K562 (cell line): ENCODE data around the gene RASSF3. TPM values are rescaled to one million over a fixed set of nuclear protein-coding genes. Genes with fewer than 3 reads are reported as not detected.

Source experiments
- ARID2 ChIP-seq: fragments of 450-650 bp; IDR thresholded peaks from 2 replicates; pipeline ENCODE4 v1.6.1; 2017; ENCODE audit warnings: antibody characterized with exemption, mild to moderate bottlenecking
- MCM5 ChIP-seq: fragments of 450-650 bp; IDR thresholded peaks from 2 replicates; pipeline ENCODE4 v1.6.1; 2016; ENCODE audit warnings: low read depth
- MECOM ChIP-seq: fragments of 250-450 bp; sonication (Bioruptor Pico); IDR thresholded peaks from 2 replicates; pipeline ENCODE4 v1.8.0; 2022; ENCODE audit warnings: inconsistent platforms
- MED1 ChIP-seq: sonication (generic); formaldehyde crosslinking; IDR thresholded peaks from 2 replicates; pipeline ENCODE4 v1.8.1; 2023; ENCODE audit warnings: missing genetic modification reagents, borderline replicate concordance
- MEF2D ChIP-seq: conservative IDR thresholded peaks from 2 replicates; pipeline ENCODE4 v1.6.1; 2016; ENCODE audit warnings: low read depth, missing genetic modification characterization, missing compliant biosample characterization
- MTA3 ChIP-seq: fragments of 450-650 bp; formaldehyde crosslinking; IDR thresholded peaks from 2 replicates; pipeline ENCODE4 v1.6.1; 2017; ENCODE audit warnings: mild to moderate bottlenecking, borderline replicate concordance
- NFXL1 ChIP-seq: fragments of 450-650 bp; formaldehyde crosslinking; IDR thresholded peaks from 2 replicates; pipeline ENCODE4 v1.4.0; 2021; ENCODE audit warnings: mild to moderate bottlenecking
- NRF1 ChIP-seq, 2 experiments: fragments of 450-650 bp; IDR thresholded peaks in 1 of 2; conservative IDR thresholded peaks in 1 of 2; 2 replicates each; pipeline ENCODE4 v1.6.1; 2014; ENCODE audit warnings: mild to moderate bottlenecking in 2 of 2
- PCBP1 ChIP-seq: fragments of 200-400 bp; formaldehyde crosslinking; IDR thresholded peaks from 2 replicates; pipeline ENCODE4 v1.6.1; 2018; ENCODE audit warnings: mild to moderate bottlenecking, low read depth, low read length; ENCODE audit not compliant: poor library complexity, severe bottlenecking
- PURB ChIP-seq: sonication (generic); formaldehyde crosslinking; IDR thresholded peaks from 2 replicates; pipeline ENCODE4 v1.9.0; 2021; ENCODE audit warnings: low read depth, mild to moderate bottlenecking, missing genetic modification reagents
- RBM15 ChIP-seq: fragments of 200-400 bp; formaldehyde crosslinking; IDR thresholded peaks from 2 replicates; pipeline ENCODE4 v1.6.1; 2018; ENCODE audit warnings: mild to moderate bottlenecking, low read length, moderate library complexity; ENCODE audit not compliant: insufficient read depth
- RBM22 ChIP-seq: fragments of 200-400 bp; formaldehyde crosslinking; IDR thresholded peaks from 2 replicates; pipeline ENCODE4 v1.6.1; 2018; ENCODE audit warnings: low read length, low read depth; ENCODE audit not compliant: poor library complexity, severe bottlenecking
- RFX7 ChIP-seq: fragments of 250-450 bp; sonication (Bioruptor Pico); IDR thresholded peaks from 2 replicates; pipeline ENCODE4 v1.5.1; 2021; ENCODE audit warnings: mild to moderate bottlenecking
- SRSF3 ChIP-seq: fragments of 200-400 bp; formaldehyde crosslinking; IDR thresholded peaks from 2 replicates; pipeline ENCODE4 v1.6.1; 2016; ENCODE audit warnings: mild to moderate bottlenecking, low read length, moderate library complexity; ENCODE audit not compliant: insufficient read depth
- U2AF2 ChIP-seq: fragments of 200-400 bp; formaldehyde crosslinking; optimal IDR thresholded peaks from 2 replicates; pipeline ENCODE3; 2017; ENCODE audit warnings: low read depth, mild to moderate bottlenecking, low read length
- ZFP1 ChIP-seq: fragments of 450-650 bp; formaldehyde crosslinking; IDR thresholded peaks from 2 replicates; pipeline ENCODE4 v1.4.0; 2020; ENCODE audit warnings: mild to moderate bottlenecking, mixed read lengths
- ZNF197 ChIP-seq: fragments of 200-800 bp; sonication (Bioruptor generic); IDR thresholded peaks from 2 replicates; pipeline ENCODE4 v1.6.1; 2016; ENCODE audit warnings: low read depth, missing genetic modification characterization, missing compliant biosample characterization
- ZNF384 ChIP-seq: IDR thresholded peaks from 2 replicates; pipeline ENCODE4 v1.6.1; 2012; ENCODE audit warnings: low read depth, low read length, improper control_type of control experiment
- ZNF589 ChIP-seq: fragments of 200-800 bp; sonication (Bioruptor generic); IDR thresholded peaks from 2 replicates; pipeline ENCODE4 v1.6.1; 2016; ENCODE audit warnings: low read depth, missing genetic modification characterization, missing compliant biosample characterization
- ZNF79 ChIP-seq: fragments of 250-450 bp; sonication (Bioruptor Pico); IDR thresholded peaks from 2 replicates; pipeline ENCODE4 v1.4.0; 2020; ENCODE audit warnings: low read depth, mild to moderate bottlenecking, moderate library complexity
- polyA plus RNA-seq, 8 experiments: library from polyadenylated mRNA; depleted of rRNA in 4 of 8; stranded (reverse) in 5 of 8; unstranded in 3 of 8; fragments of >200 nt; fragmentation: Nextera tagmentation in 2 of 8; fragmentation: Illumina TruSeq in 1 of 8; extraction: Ambion mirVana in 2 of 8; extraction: Trizol in 1 of 8; gene quantifications; 2 replicates each; pipeline versions ENCODE4 v1.2.1 to v1.2.3, GENCODE V29; 2011 to 2014; ENCODE audit warnings: inconsistent platforms in 1 of 8, missing spikeins in 1 of 8
- total RNA-seq, 7 experiments: library from RNA; depleted of rRNA in 6 of 7; stranded (reverse); fragments of >200 nt in 6 of 7; fragmentation: Illumina TruSeq in 2 of 7; extraction: Trizol in 2 of 7; gene quantifications; 2 replicates each; pipeline versions ENCODE4 v1.2.1 to v1.2.3, GENCODE V29; 2011 to 2021; ENCODE audit warnings: low replicate concordance in 1 of 7
- TF ChIP-seq, protein P1 (sequence below): fragments of 450-650 bp; IDR thresholded peaks from 2 replicates; pipeline ENCODE4 v1.6.1; 2017; ENCODE audit warnings: mild to moderate bottlenecking, moderate library complexity
- TF ChIP-seq, protein P2 (sequence below): fragments of 450-650 bp; conservative IDR thresholded peaks from 2 replicates; pipeline ENCODE4 v1.6.1; 2016; ENCODE audit warnings: missing genetic modification characterization, low read depth, mild to moderate bottlenecking, control low read depth, missing compliant biosample characterization
- TF ChIP-seq, protein P3 (sequence below): IDR thresholded peaks from 3 replicates; pipeline ENCODE4 v1.6.1; 2011; ENCODE audit warnings: borderline replicate concordance, mild to moderate bottlenecking; ENCODE audit not compliant: insufficient read length, insufficient read depth
- TF ChIP-seq, protein P4 (sequence below), 3 experiments: IDR thresholded peaks in 2 of 3; conservative IDR thresholded peaks in 1 of 3; 2 replicates each; pipeline ENCODE4 v1.5.1; 2011 to 2012; ENCODE audit warnings: low read length in 3 of 3, mild to moderate bottlenecking in 3 of 3, control low read depth in 2 of 3, improper control_type of control experiment in 1 of 3, inconsistent platforms in 1 of 3, low read depth in 1 of 3, mixed read lengths in 1 of 3, moderate library complexity in 1 of 3; ENCODE audit not compliant: insufficient read depth in 2 of 3

RASSF3 gene
- total and polyA plus RNA-seq, 9 of the 15 experiments (the other 6 are each of a cell fraction or from before 2014, with no cell fraction given), result 3.7 to 39.2 (median 20.2) TPM

DNA sequence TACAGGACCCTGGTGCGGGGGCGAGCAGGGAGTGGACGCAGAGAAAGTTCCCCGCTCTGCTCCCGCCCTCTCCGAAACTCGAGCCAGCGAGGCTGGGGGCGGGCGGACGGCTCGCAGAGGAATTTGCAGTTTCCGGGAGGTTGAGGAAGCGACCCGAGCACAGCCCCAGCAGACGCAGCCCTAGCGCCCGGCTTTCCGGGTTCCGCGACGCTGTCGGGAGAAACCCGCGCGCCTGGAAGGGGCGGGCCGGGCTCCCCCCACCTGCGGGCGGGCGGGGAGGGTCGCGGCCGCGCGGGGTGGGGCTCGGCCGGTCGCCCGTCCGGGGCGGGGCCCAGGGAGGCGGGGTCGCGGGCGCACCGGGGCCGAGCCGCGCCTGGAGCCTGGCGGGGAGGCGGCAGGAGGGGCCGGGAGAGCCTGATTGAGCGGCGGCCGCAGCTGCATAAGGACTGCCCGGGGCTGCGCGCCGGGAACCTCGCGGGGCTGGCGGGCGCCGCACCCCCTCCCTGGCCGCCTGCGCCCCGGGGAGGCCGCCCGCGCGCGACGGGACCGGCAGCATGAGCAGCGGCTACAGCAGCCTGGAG, at the start of gene RASSF3 (continued):
- TF ChIP-seq MED1 (CRISPR knock-in tag) (no peak), MEF2D (tag) (no peak), NRF1 (conservative IDR thresholded peaks at IDR 0.05 in 1 of 2, IDR thresholded peaks at IDR 0.05 in 1 of 2) (peak in 1 of 2 experiments; percentile 13; a peak in 2 of 4 replicates), MTA3 (no peak), ZFP1 (CRISPR knock-in tag) (no peak), ZNF197 (CRISPR knock-in tag) (no peak), ZNF79 (CRISPR knock-in tag) (no peak), RBM15 (no peak), RBM22 (no peak), MECOM (CRISPR knock-in tag) (no peak), MCM5 (no peak), SRSF3 (no peak), ZNF384 (no peak), NFXL1 (CRISPR knock-in tag) (no peak), ZNF589 (CRISPR knock-in tag) (no peak), PCBP1 (no peak), PURB (CRISPR knock-in tag) (no peak), ARID2 (no peak), U2AF2 (no peak), RFX7 (CRISPR knock-in tag) (no peak)
- TF ChIP-seq, protein P1, sequence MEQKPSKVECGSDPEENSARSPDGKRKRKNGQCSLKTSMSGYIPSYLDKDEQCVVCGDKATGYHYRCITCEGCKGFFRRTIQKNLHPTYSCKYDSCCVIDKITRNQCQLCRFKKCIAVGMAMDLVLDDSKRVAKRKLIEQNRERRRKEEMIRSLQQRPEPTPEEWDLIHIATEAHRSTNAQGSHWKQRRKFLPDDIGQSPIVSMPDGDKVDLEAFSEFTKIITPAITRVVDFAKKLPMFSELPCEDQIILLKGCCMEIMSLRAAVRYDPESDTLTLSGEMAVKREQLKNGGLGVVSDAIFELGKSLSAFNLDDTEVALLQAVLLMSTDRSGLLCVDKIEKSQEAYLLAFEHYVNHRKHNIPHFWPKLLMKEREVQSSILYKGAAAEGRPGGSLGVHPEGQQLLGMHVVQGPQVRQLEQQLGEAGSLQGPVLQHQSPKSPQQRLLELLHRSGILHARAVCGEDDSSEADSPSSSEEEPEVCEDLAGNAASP, result no peak
- TF ChIP-seq, protein P2, sequence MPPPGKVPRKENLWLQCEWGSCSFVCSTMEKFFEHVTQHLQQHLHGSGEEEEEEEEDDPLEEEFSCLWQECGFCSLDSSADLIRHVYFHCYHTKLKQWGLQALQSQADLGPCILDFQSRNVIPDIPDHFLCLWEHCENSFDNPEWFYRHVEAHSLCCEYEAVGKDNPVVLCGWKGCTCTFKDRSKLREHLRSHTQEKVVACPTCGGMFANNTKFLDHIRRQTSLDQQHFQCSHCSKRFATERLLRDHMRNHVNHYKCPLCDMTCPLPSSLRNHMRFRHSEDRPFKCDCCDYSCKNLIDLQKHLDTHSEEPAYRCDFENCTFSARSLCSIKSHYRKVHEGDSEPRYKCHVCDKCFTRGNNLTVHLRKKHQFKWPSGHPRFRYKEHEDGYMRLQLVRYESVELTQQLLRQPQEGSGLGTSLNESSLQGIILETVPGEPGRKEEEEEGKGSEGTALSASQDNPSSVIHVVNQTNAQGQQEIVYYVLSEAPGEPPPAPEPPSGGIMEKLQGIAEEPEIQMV (tag), result no peak
- TF ChIP-seq, protein P3, sequence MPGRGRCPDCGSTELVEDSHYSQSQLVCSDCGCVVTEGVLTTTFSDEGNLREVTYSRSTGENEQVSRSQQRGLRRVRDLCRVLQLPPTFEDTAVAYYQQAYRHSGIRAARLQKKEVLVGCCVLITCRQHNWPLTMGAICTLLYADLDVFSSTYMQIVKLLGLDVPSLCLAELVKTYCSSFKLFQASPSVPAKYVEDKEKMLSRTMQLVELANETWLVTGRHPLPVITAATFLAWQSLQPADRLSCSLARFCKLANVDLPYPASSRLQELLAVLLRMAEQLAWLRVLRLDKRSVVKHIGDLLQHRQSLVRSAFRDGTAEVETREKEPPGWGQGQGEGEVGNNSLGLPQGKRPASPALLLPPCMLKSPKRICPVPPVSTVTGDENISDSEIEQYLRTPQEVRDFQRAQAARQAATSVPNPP, result no peak
- TF ChIP-seq, protein P4, sequence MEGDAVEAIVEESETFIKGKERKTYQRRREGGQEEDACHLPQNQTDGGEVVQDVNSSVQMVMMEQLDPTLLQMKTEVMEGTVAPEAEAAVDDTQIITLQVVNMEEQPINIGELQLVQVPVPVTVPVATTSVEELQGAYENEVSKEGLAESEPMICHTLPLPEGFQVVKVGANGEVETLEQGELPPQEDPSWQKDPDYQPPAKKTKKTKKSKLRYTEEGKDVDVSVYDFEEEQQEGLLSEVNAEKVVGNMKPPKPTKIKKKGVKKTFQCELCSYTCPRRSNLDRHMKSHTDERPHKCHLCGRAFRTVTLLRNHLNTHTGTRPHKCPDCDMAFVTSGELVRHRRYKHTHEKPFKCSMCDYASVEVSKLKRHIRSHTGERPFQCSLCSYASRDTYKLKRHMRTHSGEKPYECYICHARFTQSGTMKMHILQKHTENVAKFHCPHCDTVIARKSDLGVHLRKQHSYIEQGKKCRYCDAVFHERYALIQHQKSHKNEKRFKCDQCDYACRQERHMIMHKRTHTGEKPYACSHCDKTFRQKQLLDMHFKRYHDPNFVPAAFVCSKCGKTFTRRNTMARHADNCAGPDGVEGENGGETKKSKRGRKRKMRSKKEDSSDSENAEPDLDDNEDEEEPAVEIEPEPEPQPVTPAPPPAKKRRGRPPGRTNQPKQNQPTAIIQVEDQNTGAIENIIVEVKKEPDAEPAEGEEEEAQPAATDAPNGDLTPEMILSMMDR (IDR thresholded peaks at IDR 0.05 in 2 of 3, conservative IDR thresholded peaks at IDR 0.05 in 1 of 3; ENCODE audit: insufficient read depth in 2 of 3, low read depth in 1 of 3, low read length in 3 of 3), result no peak
